H1 (cell line): ENCODE data around the gene RWDD3. TPM values are rescaled to one million over a fixed set of nuclear protein-coding genes. Genes with fewer than 3 reads are reported as not detected.

Experiments
- BRCA1 ChIP-seq: IDR thresholded peaks from 2 replicates; pipeline ENCODE4 v1.6.1; 2012; ENCODE audit warnings: low read depth, low read length, improper control_type of control experiment
- CBX5 ChIP-seq: fragments of 300-800, 300-1000 bp; sonication (generic); IDR thresholded peaks from 2 replicates; pipeline ENCODE4 v1.7.1; 2016; ENCODE audit warnings: antibody characterized with exemption, low read length, low read depth
- CREB1 ChIP-seq: IDR thresholded peaks from 2 replicates; pipeline ENCODE4 v1.6.1; 2012; ENCODE audit warnings: inconsistent platforms
- RXRA ChIP-seq: IDR thresholded peaks from 2 replicates; pipeline ENCODE4 v1.6.1; 2011; ENCODE audit warnings: low read depth, mild to moderate bottlenecking, low read length, moderate library complexity; ENCODE audit not compliant: insufficient read depth
- polyA plus RNA-seq, 7 experiments: library from polyadenylated mRNA; depleted of rRNA in 3 of 7; stranded (reverse) in 5 of 7; unstranded in 2 of 7; fragments of >200 nt in 5 of 7; fragments of 200-250 nt in 2 of 7; gene quantifications; 1 replicate in 5 of 7; 2 replicates in 1 of 7; 4 replicates in 1 of 7; pipeline versions ENCODE4 v1.2.1 to v1.2.3, GENCODE V29; 2011 to 2013; ENCODE audit warnings: missing spikeins in 2 of 7, mixed read lengths in 2 of 7
- total RNA-seq: library from RNA; stranded (reverse); fragmentation: NEBNext Ultra II Directional; extraction: Animal tissue kit (Norgen Biotek cat#: 25700); gene quantifications from 2 replicates; pipeline ENCODE4 v1.2.1, GENCODE V29; 2021

RWDD3 gene
- total and polyA plus RNA-seq, 2 of the 8 experiments (the other 6 are each of a cell fraction or from before 2014, with no cell fraction given) = 7.9 to 14.5 TPM

- no peak for TF ChIP-seq CREB1
- no peak for TF ChIP-seq RXRA
- no peak for TF ChIP-seq BRCA1
- no peak for TF ChIP-seq CBX5
Observed at GRCh38 chr1:95207223-95207935, 26.6 kb upstream of the RWDD3 start (continued).
